HEK293T (cell line): ENCODE results near the gene LMO7.

Source experiments
- BHLHE40 ChIP-seq: fragments of 450-650 bp; IDR thresholded peaks from 2 replicates; pipeline ENCODE4 v1.6.1; 2016; ENCODE audit warnings: mild to moderate bottlenecking, moderate library complexity, borderline replicate concordance
- FOXM1 ChIP-seq: fragments of 450-650 bp; IDR thresholded peaks from 2 replicates; pipeline ENCODE4 v1.6.1; 2017; ENCODE audit warnings: mild to moderate bottlenecking, borderline replicate concordance
- L3MBTL2 ChIP-seq: fragments of 450-650 bp; conservative IDR thresholded peaks from 2 replicates; pipeline ENCODE4 v1.6.1; 2016; ENCODE audit warnings: mild to moderate bottlenecking
- NFRKB ChIP-seq: fragments of 450-650 bp; IDR thresholded peaks from 2 replicates; pipeline ENCODE4 v1.6.1; 2016; ENCODE audit warnings: mild to moderate bottlenecking, moderate library complexity
- PKNOX1 ChIP-seq: fragments of 450-650 bp; IDR thresholded peaks from 2 replicates; pipeline ENCODE4 v1.6.1; 2016
- SUZ12 ChIP-seq: fragments of 450-650 bp; IDR thresholded peaks from 2 replicates; pipeline ENCODE4 v1.6.1; 2016; ENCODE audit warnings: mild to moderate bottlenecking
- TARDBP ChIP-seq: fragments of 450-650 bp; IDR thresholded peaks from 2 replicates; pipeline ENCODE4 v1.6.1; 2016
- ZNF384 ChIP-seq: fragments of 450-650 bp; IDR thresholded peaks from 2 replicates; pipeline ENCODE4 v1.6.1; 2016

GRCh38 chr13:75639454-75639853 lies 3.3 kb downstream of the LMO7 start:
- TF ChIP-seq ZNF384 (no peak), FOXM1 (no peak), TARDBP (no peak), BHLHE40 (no peak), L3MBTL2 (no peak), NFRKB (no peak), PKNOX1 (no peak), SUZ12 (no peak)
